ENCODE results near the gene TAS2R9. TPM values are rescaled to one million over a fixed set of nuclear protein-coding genes. Genes with fewer than 3 reads are reported as not detected.

TAS2R9 gene
- total RNA-seq, 1 experiment from 2014 or later = not detected

DNA sequence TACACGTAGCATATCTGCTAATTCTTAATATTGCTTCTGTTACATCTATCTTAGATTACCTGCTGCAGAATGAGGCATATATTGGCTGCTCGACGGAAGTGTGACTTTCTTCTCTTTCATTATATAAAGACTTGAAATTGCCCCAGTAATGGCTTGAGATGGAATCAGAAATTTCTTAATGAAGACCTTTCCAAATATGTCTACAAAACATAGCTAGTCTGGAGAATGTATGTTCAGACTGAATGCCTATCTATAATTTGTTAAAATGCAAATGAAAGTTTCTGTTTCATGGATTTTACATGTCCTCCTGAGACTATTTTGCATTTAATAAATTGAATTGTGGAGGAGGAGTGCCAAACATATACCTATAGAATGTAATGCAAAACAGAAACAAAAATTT lies 16.3 kb upstream of the TAS2R9 start, which contains the start of gene TAS2R10:
TAS2R10 (minus strand) TSS at position 101 of the 400 bp plus-strand sequence; CDS start at position 12, 89 bp downstream.
- no peak for TF ChIP-seq EZH2phosphoT487 (IDR thresholded peaks at IDR 0.05; ENCODE audit: borderline replicate concordance, low read length)
- TF ChIP-seq EZH2 (IDR thresholded peaks at IDR 0.05; ENCODE audit: low read length, unreplicated experiment) = no peak
- TF ChIP-seq, protein P1, sequence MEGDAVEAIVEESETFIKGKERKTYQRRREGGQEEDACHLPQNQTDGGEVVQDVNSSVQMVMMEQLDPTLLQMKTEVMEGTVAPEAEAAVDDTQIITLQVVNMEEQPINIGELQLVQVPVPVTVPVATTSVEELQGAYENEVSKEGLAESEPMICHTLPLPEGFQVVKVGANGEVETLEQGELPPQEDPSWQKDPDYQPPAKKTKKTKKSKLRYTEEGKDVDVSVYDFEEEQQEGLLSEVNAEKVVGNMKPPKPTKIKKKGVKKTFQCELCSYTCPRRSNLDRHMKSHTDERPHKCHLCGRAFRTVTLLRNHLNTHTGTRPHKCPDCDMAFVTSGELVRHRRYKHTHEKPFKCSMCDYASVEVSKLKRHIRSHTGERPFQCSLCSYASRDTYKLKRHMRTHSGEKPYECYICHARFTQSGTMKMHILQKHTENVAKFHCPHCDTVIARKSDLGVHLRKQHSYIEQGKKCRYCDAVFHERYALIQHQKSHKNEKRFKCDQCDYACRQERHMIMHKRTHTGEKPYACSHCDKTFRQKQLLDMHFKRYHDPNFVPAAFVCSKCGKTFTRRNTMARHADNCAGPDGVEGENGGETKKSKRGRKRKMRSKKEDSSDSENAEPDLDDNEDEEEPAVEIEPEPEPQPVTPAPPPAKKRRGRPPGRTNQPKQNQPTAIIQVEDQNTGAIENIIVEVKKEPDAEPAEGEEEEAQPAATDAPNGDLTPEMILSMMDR (conservative IDR thresholded peaks at IDR 0.05; ENCODE audit: low read depth, low read length) = no peak
- ChIA-PET POLR2A (ENCODE audit: unreplicated experiment) (no interaction called here), CTCF (no interaction called here)
- Histone ChIP-seq H3K9me3 (ENCODE audit: low read length) (no peaks in the 10 kb centered on the region), H3K9ac (ENCODE audit: low read length) (no peak within 1 kb of the TSS), H4K20me1 (ENCODE audit: low read length) (no peaks in the 10 kb centered on the region), H3K4me1 (ENCODE audit: insufficient read depth, low read length) (no peaks in the 10 kb centered on the region), H3F3A (ENCODE audit: low read length, unreplicated experiment) (no peaks in the 10 kb centered on the region), H3K9me2 (replicated peaks; ENCODE audit: low read length) (no peaks in the 10 kb centered on the region), H3K27ac (ENCODE audit: low read length) (no peak within 1 kb of the TSS), H3K27me3 (ENCODE audit: low read length) (no peaks in the 10 kb centered on the region), H3K4me3 (ENCODE audit: low read length) (no peak within 1 kb of the TSS), H2AFZ (ENCODE audit: low read length) (no peak within 1 kb of the TSS), H3K79me2 (ENCODE audit: low read length) (no peaks in the 10 kb centered on the region), H3K36me3 (ENCODE audit: low read depth, low read length) (no peaks in the 10 kb centered on the region), H3K4me2 (ENCODE audit: low read length) (no peak within 1 kb of the TSS)
- intact Hi-C loops (cut with micrococcal nuclease) = no loop called here
- no TSS peak for BruUV-seq (replicated peaks)
- ATAC-seq (no peak), DNase-seq (no peak)

DNA sequence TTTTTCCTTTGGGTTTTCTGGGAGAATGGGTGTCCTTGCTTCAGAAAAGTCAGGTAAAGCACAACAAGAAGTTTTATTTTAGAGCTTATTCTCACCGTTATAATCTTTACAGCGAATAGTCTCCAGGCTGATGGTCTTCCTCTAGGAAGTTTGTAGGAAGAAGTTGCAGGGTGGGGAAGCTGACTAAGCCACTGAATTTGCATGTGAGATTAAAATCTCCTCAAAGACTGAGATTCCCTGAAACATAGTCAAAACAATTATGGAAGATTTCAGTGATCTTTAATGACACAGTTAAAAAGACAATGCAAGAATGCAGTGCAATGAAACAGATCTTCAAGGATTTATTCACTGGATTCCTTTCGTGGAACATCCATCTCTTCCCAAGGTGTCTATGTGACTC lies 15.0 kb upstream of the TAS2R9 start:
- intact Hi-C loops (cut with micrococcal nuclease) = no loop called here
- H4K20me1 ChIP-seq (ENCODE audit: low read length) = no peaks in the 10 kb centered on the region
- no peak for TF ChIP-seq EZH2 (IDR thresholded peaks at IDR 0.05; ENCODE audit: low read length, unreplicated experiment)
- TF ChIP-seq EZH2phosphoT487 (IDR thresholded peaks at IDR 0.05; ENCODE audit: borderline replicate concordance, low read length) = no peak
- TF ChIP-seq, protein P1 (conservative IDR thresholded peaks at IDR 0.05; ENCODE audit: low read depth, low read length) = no peak
- H3K9ac ChIP-seq (ENCODE audit: low read length) = no peak overlapping the region
- no peaks in the 10 kb centered on the region for H3K9me2 ChIP-seq (replicated peaks; ENCODE audit: low read length)
- DNase-seq (no peak), ATAC-seq (no peak)
- no peak overlapping the region for H3K27ac ChIP-seq (ENCODE audit: low read length)
- ChIA-PET POLR2A (ENCODE audit: unreplicated experiment) (no interaction called here), CTCF (no interaction called here)
- no peaks in the 10 kb centered on the region for H3F3A ChIP-seq (ENCODE audit: low read length, unreplicated experiment)
- BruUV-seq (replicated peaks) = no TSS peak
- H3K27me3 ChIP-seq (ENCODE audit: low read length) = no peaks in the 10 kb centered on the region
- H3K9me3 ChIP-seq (ENCODE audit: low read length) = no peaks in the 10 kb centered on the region
- no peaks in the 10 kb centered on the region for H3K79me2 ChIP-seq (ENCODE audit: low read length)
- H3K4me3 ChIP-seq (ENCODE audit: low read length) = no peak overlapping the region
- no peak overlapping the region for H2AFZ ChIP-seq (ENCODE audit: low read length)
- no peaks in the 10 kb centered on the region for H3K36me3 ChIP-seq (ENCODE audit: low read depth, low read length)
- H3K4me1 ChIP-seq (ENCODE audit: insufficient read depth, low read length) = no peaks in the 10 kb centered on the region
- no peak overlapping the region for H3K4me2 ChIP-seq (ENCODE audit: low read length)

DNA sequence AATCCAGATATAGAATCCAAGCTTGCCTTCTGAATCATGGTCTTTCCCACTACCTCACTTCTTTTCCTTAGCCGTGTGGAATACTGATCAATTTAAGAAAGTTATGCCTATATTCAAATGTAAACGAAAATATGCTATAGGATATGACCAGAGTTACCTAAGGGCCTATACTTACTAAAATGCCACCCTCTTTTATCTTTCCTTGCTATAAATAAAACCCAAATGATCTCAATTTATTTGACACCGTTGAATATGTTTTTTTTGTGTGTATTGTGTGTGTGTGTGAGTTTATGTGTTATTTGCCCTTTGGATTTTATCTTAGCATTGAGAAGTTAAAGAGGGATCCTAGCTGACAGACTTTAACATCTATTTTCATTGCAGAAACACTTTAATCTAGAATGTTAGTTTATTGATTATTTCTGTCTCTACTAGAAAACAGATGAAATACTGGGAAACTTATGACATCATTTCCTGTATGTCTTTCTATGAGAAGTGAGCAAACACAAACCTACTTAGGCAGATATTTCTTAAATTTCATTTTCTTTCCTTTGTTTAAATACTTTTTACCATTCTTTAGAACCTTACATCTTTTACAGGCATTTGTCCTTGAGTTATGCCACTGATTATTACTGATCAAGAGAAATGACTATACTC lies 2.0 kb upstream of the TAS2R9 start:
- no TSS peak for BruUV-seq (replicated peaks)
- H3K4me1 ChIP-seq (ENCODE audit: insufficient read depth, low read length) = no peaks in the 10 kb centered on the region
- no peak overlapping the region for H3K27ac ChIP-seq (ENCODE audit: low read length)
- H3K36me3 ChIP-seq (ENCODE audit: low read depth, low read length) = no peaks in the 10 kb centered on the region
- H3K27me3 ChIP-seq (ENCODE audit: low read length) = no peaks in the 10 kb centered on the region
- H3K4me3 ChIP-seq (ENCODE audit: low read length) = no peak overlapping the region
- no peak overlapping the region for H3K9ac ChIP-seq (ENCODE audit: low read length)
- DNase-seq = no peak
- TF ChIP-seq, protein P1 (conservative IDR thresholded peaks at IDR 0.05; ENCODE audit: low read depth, low read length) = no peak
- no peak for TF ChIP-seq EZH2phosphoT487 (IDR thresholded peaks at IDR 0.05; ENCODE audit: borderline replicate concordance, low read length)
- no peak for TF ChIP-seq EZH2 (IDR thresholded peaks at IDR 0.05; ENCODE audit: low read length, unreplicated experiment)
- CTCF ChIA-PET = no interaction called here
- no peaks in the 10 kb centered on the region for H3F3A ChIP-seq (ENCODE audit: low read length, unreplicated experiment)
- POLR2A ChIA-PET (ENCODE audit: unreplicated experiment) = no interaction called here
- no peaks in the 10 kb centered on the region for H3K9me2 ChIP-seq (replicated peaks; ENCODE audit: low read length)
- ATAC-seq = no peak
- no peaks in the 10 kb centered on the region for H4K20me1 ChIP-seq (ENCODE audit: low read length)
- H2AFZ ChIP-seq (ENCODE audit: low read length) = no peak overlapping the region
- no peaks in the 10 kb centered on the region for H3K9me3 ChIP-seq (ENCODE audit: low read length)
- H3K79me2 ChIP-seq (ENCODE audit: low read length) = no peaks in the 10 kb centered on the region
- intact Hi-C loops (cut with micrococcal nuclease) = no loop called here
- H3K4me2 ChIP-seq (ENCODE audit: low read length) = no peak overlapping the region

Measured in PC-3 (cell line).